H1 (cell line): Measurements from ENCODE around the gene IQCC. TPM values are rescaled to one million over a fixed set of nuclear protein-coding genes. Genes with fewer than 3 reads are reported as not detected.

Experiments
- CTCF ChIA-PET: fragments of 300-600 bp; sonication (Branson Sonifier 250); formaldehyde crosslinking; loops from one replicate; lab custom pipeline; 2021; ENCODE audit not compliant: partially characterized antibody; lab: Charles Lee
- POLR2A ChIA-PET: fragments of 300-600 bp; sonication (Branson Sonifier 250); formaldehyde crosslinking; loops from one replicate; lab custom pipeline; 2021; ENCODE audit warnings: inconsistent platforms; ENCODE audit not compliant: partially characterized antibody; lab: Charles Lee
- DNase-seq, 2 experiments: peaks; one replicate each; pipeline versions ENCODE4 v3.0.0 to v3.0.0-alpha.2; 2010 to 2022; ENCODE audit warnings: low spot score in 2 of 2, low read depth in 1 of 2, mixed read lengths in 1 of 2
- FAIRE-seq: peaks from 2 replicates; lab custom pipeline; 2011; peaks lifted over from hg19 to GRCh38; lab: Jason Lieb, UNC
- H2AFZ ChIP-seq: 2 replicates; pipeline ENCODE4 v1.8.1; 2012; ENCODE audit warnings: low read length, inconsistent platforms
- H2AK5ac ChIP-seq: 2 replicates; pipeline ENCODE4 v1.6.1; 2013; ENCODE audit warnings: low read depth, low read length
- H2BK120ac ChIP-seq: replicated peaks from 2 replicates; pipeline ENCODE3; 2013; ENCODE audit warnings: low read depth, low read length, inconsistent platforms
- H2BK12ac ChIP-seq: 2 replicates; pipeline ENCODE4 v1.6.1; 2013; ENCODE audit warnings: low read depth, low read length
- H2BK15ac ChIP-seq: 2 replicates; pipeline ENCODE4 v1.6.1; 2013; ENCODE audit warnings: low read length
- H2BK20ac ChIP-seq: 2 replicates; pipeline ENCODE4 v1.6.1; 2013; ENCODE audit warnings: low read length
- H2BK5ac ChIP-seq: 2 replicates; pipeline ENCODE4 v1.6.1; 2013; ENCODE audit warnings: low read depth, low read length
- H3K14ac ChIP-seq: 2 replicates; pipeline ENCODE4 v1.6.1; 2013; ENCODE audit warnings: inconsistent platforms; ENCODE audit not compliant: insufficient read length
- H3K18ac ChIP-seq: 2 replicates; pipeline ENCODE4 v1.6.1; 2013; ENCODE audit warnings: low read length; ENCODE audit errors: extremely low read depth
- H3K23ac ChIP-seq: 2 replicates; pipeline ENCODE4 v1.6.1; 2013; ENCODE audit warnings: inconsistent platforms; ENCODE audit not compliant: insufficient read length
- H3K23me2 ChIP-seq: 2 replicates; pipeline ENCODE4 v1.6.1; 2013; ENCODE audit warnings: low read depth, low read length
- H3K27ac ChIP-seq: 2 replicates; pipeline ENCODE4 v1.6.1; 2011; ENCODE audit warnings: low read depth, low read length, inconsistent platforms
- H3K27me3 ChIP-seq, 4 experiments: replicated peaks in 1 of 4; 1 replicate in 1 of 4; 2 replicates in 3 of 4; pipeline versions ENCODE4 v1.6.1 to v1.8.1; 2011 to 2013; ENCODE audit warnings: low read length in 3 of 4, mild to moderate bottlenecking in 3 of 4, inconsistent platforms in 2 of 4, mixed read lengths in 2 of 4, moderate library complexity in 1 of 4; ENCODE audit not compliant: control insufficient read depth in 3 of 4, insufficient read depth in 3 of 4; ENCODE audit errors: extremely low read depth in 1 of 4
- H3K36me3 ChIP-seq, 4 experiments: 2 replicates each; pipeline versions ENCODE4 v1.6.1 to v1.8.1; 2011 to 2013; ENCODE audit warnings: mild to moderate bottlenecking in 4 of 4, low read length in 3 of 4, moderate library complexity in 2 of 4, control low read depth in 1 of 4, inconsistent platforms in 1 of 4; ENCODE audit not compliant: insufficient read depth in 4 of 4, control insufficient read depth in 2 of 4
- H3K4ac ChIP-seq: replicated peaks from 2 replicates; pipeline ENCODE3; 2013; ENCODE audit warnings: low read length, low read depth, mixed read lengths, inconsistent platforms; ENCODE audit not compliant: insufficient read length
- H3K4me1 ChIP-seq, 4 experiments: replicated peaks in 1 of 4; 1 replicate in 1 of 4; 2 replicates in 3 of 4; pipeline versions ENCODE4 v1.6.1 to v1.8.1; 2011 to 2013; ENCODE audit warnings: low read length in 3 of 4, inconsistent platforms in 2 of 4, mixed read lengths in 1 of 4; ENCODE audit not compliant: insufficient read depth in 4 of 4, control insufficient read depth in 3 of 4
- H3K4me2 ChIP-seq, 2 experiments: 2 replicates each; pipeline versions ENCODE4 v1.6.1 to v1.8.1; 2011 to 2013; ENCODE audit warnings: low read depth in 2 of 2, low read length in 2 of 2, control low read depth in 1 of 2, inconsistent platforms in 1 of 2, mild to moderate bottlenecking in 1 of 2; ENCODE audit not compliant: insufficient read depth in 1 of 2
- H3K4me3 ChIP-seq, 4 experiments: fragments of 200-600, 300-600 bp in 1 of 4; sonication (generic), shearing (Covaris generic), sonication (Bioruptor Twin) in 1 of 4; 2 replicates each; pipeline versions ENCODE4 v1.5.1 to v1.8.1; 2011 to 2016; ENCODE audit warnings: low read length in 4 of 4, low read depth in 3 of 4, control low read depth in 2 of 4, inconsistent platforms in 2 of 4, mild to moderate bottlenecking in 2 of 4, mixed read lengths in 1 of 4, moderate library complexity in 1 of 4; ENCODE audit not compliant: insufficient read depth in 2 of 4; ENCODE audit errors: extremely low read depth in 1 of 4
- H3K56ac ChIP-seq: replicated peaks from 2 replicates; pipeline ENCODE3; 2013; ENCODE audit warnings: low read depth, mild to moderate bottlenecking, mixed read lengths, low read length, inconsistent platforms; ENCODE audit not compliant: insufficient read length
- H3K79me1 ChIP-seq: 2 replicates; pipeline ENCODE4 v1.6.1; 2013; ENCODE audit warnings: low read depth, low read length, control low read depth
- H3K79me2 ChIP-seq, 2 experiments: 2 replicates each; pipeline versions ENCODE4 v1.6.1 to v1.8.1; 2012 to 2013; ENCODE audit warnings: low read length in 2 of 2, mild to moderate bottlenecking in 2 of 2, inconsistent platforms in 1 of 2; ENCODE audit not compliant: insufficient read depth in 2 of 2, control insufficient read depth in 1 of 2
- H3K9ac ChIP-seq, 4 experiments: replicated peaks in 1 of 4; 1 replicate in 1 of 4; 2 replicates in 3 of 4; pipeline versions ENCODE4 v1.6.1 to v1.8.1; 2011 to 2013; ENCODE audit warnings: low read depth in 3 of 4, low read length in 3 of 4, control low read depth in 2 of 4, mild to moderate bottlenecking in 2 of 4, moderate library complexity in 2 of 4, inconsistent platforms in 1 of 4; ENCODE audit errors: extremely low read depth in 1 of 4
- H3K9me3 ChIP-seq, 2 experiments: 2 replicates each; pipeline versions ENCODE4 v1.6.1 to v1.8.1; 2012 to 2013; ENCODE audit warnings: mild to moderate bottlenecking in 2 of 2, moderate library complexity in 2 of 2, control low read depth in 1 of 2, inconsistent platforms in 1 of 2, low read depth in 1 of 2, low read length in 1 of 2, mixed read lengths in 1 of 2; ENCODE audit not compliant: insufficient read depth in 2 of 2
- H4K20me1 ChIP-seq, 2 experiments: replicated peaks in 1 of 2; 2 replicates each; pipeline versions ENCODE3 to v1.8.1; 2011 to 2013; ENCODE audit warnings: inconsistent platforms in 2 of 2, low read length in 2 of 2, mild to moderate bottlenecking in 1 of 2; ENCODE audit not compliant: insufficient read depth in 2 of 2, control insufficient read depth in 1 of 2
- H4K5ac ChIP-seq: 2 replicates; pipeline ENCODE4 v1.6.1; 2013; ENCODE audit warnings: low read length, low read depth, mixed read lengths, inconsistent platforms; ENCODE audit not compliant: insufficient read length
- H4K8ac ChIP-seq: 2 replicates; pipeline ENCODE4 v1.8.0; 2013; ENCODE audit warnings: mild to moderate bottlenecking, moderate library complexity, low read length, inconsistent platforms; ENCODE audit not compliant: insufficient read depth; ENCODE audit errors: extremely low read depth
- H4K91ac ChIP-seq: replicated peaks from 2 replicates; pipeline ENCODE3; 2013; ENCODE audit warnings: low read length, mixed read lengths, inconsistent platforms; ENCODE audit not compliant: insufficient read length
- RAD21 ChIP-seq, 2 experiments: IDR thresholded peaks in 1 of 2; conservative IDR thresholded peaks in 1 of 2; 2 replicates each; pipeline ENCODE4 v1.6.1; 2011; ENCODE audit warnings: low read depth in 2 of 2, low read length in 2 of 2, improper control_type of control experiment in 1 of 2, inconsistent platforms in 1 of 2, mild to moderate bottlenecking in 1 of 2, moderate library complexity in 1 of 2
- SP4 ChIP-seq: IDR thresholded peaks from 2 replicates; pipeline ENCODE4 v1.6.1; 2012; ENCODE audit warnings: low read length, inconsistent platforms
- YY1 ChIP-seq: IDR thresholded peaks from 2 replicates; pipeline ENCODE4 v1.6.1; 2011; ENCODE audit warnings: low read depth, mild to moderate bottlenecking, low read length
- WGBS, 2 experiments: shearing (Covaris generic) in 1 of 2; methylation state at CpG; one replicate each; pipeline versions ENCODE4 v1.1.6 to v1.1.7; 2013 to 2015; ENCODE audit warnings: low lambda C conversion rate in 2 of 2, mixed read lengths in 2 of 2, inconsistent platforms in 1 of 2, low coverage in 1 of 2, missing lambda C conversion rate in 1 of 2; ENCODE audit not compliant: insufficient replicate concordance in 2 of 2, insufficient coverage in 1 of 2, insufficient read length in 1 of 2; ENCODE audit errors: extremely low coverage in 1 of 2, missing lambda C conversion rate in 1 of 2; 5-methylcytosine and 5-hydroxymethylcytosine counted together
- polyA plus RNA-seq, 7 experiments: library from polyadenylated mRNA; depleted of rRNA in 3 of 7; stranded (reverse) in 5 of 7; unstranded in 2 of 7; fragments of >200 nt in 5 of 7; fragments of 200-250 nt in 2 of 7; gene quantifications; 1 replicate in 5 of 7; 2 replicates in 1 of 7; 4 replicates in 1 of 7; pipeline versions ENCODE4 v1.2.1 to v1.2.3, GENCODE V29; 2011 to 2013; ENCODE audit warnings: missing spikeins in 2 of 7, mixed read lengths in 2 of 7
- total RNA-seq: library from RNA; stranded (reverse); fragmentation: NEBNext Ultra II Directional; extraction: Animal tissue kit (Norgen Biotek cat#: 25700); gene quantifications from 2 replicates; pipeline ENCODE4 v1.2.1, GENCODE V29; 2021
- TF ChIP-seq, protein P1 (sequence below), 3 experiments: IDR thresholded peaks; 1 replicate in 2 of 3; 2 replicates in 1 of 3; pipeline versions ENCODE4 v1.5.1 to v1.6.1; 2011; ENCODE audit warnings: low read length in 3 of 3, mild to moderate bottlenecking in 3 of 3, inconsistent platforms in 2 of 3, low read depth in 1 of 3, moderate library complexity in 1 of 3; ENCODE audit not compliant: insufficient read depth in 1 of 3; ENCODE audit errors: control extremely low read depth in 1 of 3
- TF ChIP-seq, protein P2 (sequence below): IDR thresholded peaks from 2 replicates; pipeline ENCODE4 v1.6.1; 2011; ENCODE audit warnings: low read length, improper control_type of control experiment

IQCC gene
- total and polyA plus RNA-seq, 2 of the 8 experiments (the other 6 are each of a cell fraction or from before 2014, with no cell fraction given): 2.5 to 4.2 TPM

DNA sequence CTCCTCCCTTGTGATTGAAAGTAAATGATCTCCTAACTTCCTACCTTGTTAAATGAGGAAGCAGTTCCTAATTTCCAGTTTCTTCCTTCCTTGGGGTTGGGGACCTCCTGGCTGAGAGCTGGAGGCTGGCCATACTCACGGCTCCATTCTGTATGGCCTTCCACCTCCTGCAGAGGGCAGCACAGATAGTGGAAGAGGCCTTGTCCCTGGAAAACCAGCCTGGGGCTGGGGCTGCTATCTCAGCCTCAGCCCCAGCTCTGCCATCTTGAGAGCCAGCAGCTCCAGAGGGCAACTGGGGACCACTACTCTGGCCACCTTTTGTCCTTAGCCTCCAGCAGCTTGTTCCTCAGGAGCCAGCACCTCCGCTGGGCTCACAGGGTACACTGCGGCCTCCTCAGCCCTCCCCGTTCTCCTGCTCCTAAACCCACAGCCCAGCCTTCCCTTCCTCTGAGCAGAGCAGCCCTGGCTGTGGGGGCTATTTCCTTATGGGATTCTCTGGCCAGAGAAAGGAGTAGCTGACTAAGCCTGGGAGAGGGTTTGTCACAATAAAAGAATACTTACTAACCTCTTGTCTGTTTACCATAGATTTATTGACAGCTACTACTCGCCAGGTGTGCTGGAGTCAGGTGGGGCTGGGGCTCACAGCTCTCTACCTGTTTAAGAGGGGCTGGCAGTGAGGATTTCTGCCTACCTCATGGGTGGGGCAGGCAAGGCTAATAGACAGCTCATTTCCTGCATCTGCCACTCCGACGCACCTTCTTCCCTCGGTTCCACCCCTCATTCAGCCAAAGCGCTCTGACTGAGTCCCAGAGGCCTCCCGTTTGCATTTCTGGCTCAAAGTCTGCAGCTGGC is 10.4 kb downstream of the IQCC start:
- Histone ChIP-seq H2BK5ac (no peak overlapping the region), H2AK5ac (no peak overlapping the region), H3K27me3 (no peaks in the 10 kb centered on the region), H3K4me2 (no peak overlapping the region), H3K27ac (no peak overlapping the region), H3K79me2 (peaks cover 0 to 5% of the 10 kb centered on the region in 2 experiments; a peak in 2 of 4 replicates), H4K5ac (no peak overlapping the region), H4K20me1 (peaks cover 0 to 3% of the 10 kb centered on the region in 2 experiments), H3K18ac (no peak overlapping the region), H4K8ac (no peak overlapping the region; the same call in 1 of the 2 replicates), H4K91ac (no peak overlapping the region), H2AFZ (no peak overlapping the region), H3K4me3 (no peak overlapping the region), H2BK12ac (no peak overlapping the region), H3K9ac (no peak overlapping the region), H2BK15ac (no peak overlapping the region), H3K36me3 (peaks cover 2 to 14% (median 6%) of the 10 kb centered on the region in 4 experiments; a peak in 4 of 8 replicates), H3K79me1 (no peaks in the 10 kb centered on the region; the same call in 1 of the 2 replicates), H3K23ac (no peak overlapping the region), H2BK120ac (no peak overlapping the region), H3K9me3 (no peaks in the 10 kb centered on the region), H3K4me1 (no peaks in the 10 kb centered on the region), H3K56ac (no peak overlapping the region), H3K14ac (no peak overlapping the region), H3K23me2 (no peaks in the 10 kb centered on the region), H2BK20ac (no peak overlapping the region), H3K4ac (no peak overlapping the region)
- CTCF ChIA-PET: interaction anchor here (0.6 to 7.6 kb wide), 44 partner anchors 10 to 419 kb away, joined by 3 to 70 read pairs (median 4); partner anchors contain the start of genes CCDC28B, FAM167B, FAM229A and HDAC1
- WGBS, 2 experiments: 88% methylated on average over 10 of the region's 10 CpGs; no CpG with 5 or more reads in 1 of the 2 experiments
- DNase-seq (peak in 1 of 2 experiments; percentile 79), FAIRE-seq (no peak)
- TF ChIP-seq, protein P1, sequence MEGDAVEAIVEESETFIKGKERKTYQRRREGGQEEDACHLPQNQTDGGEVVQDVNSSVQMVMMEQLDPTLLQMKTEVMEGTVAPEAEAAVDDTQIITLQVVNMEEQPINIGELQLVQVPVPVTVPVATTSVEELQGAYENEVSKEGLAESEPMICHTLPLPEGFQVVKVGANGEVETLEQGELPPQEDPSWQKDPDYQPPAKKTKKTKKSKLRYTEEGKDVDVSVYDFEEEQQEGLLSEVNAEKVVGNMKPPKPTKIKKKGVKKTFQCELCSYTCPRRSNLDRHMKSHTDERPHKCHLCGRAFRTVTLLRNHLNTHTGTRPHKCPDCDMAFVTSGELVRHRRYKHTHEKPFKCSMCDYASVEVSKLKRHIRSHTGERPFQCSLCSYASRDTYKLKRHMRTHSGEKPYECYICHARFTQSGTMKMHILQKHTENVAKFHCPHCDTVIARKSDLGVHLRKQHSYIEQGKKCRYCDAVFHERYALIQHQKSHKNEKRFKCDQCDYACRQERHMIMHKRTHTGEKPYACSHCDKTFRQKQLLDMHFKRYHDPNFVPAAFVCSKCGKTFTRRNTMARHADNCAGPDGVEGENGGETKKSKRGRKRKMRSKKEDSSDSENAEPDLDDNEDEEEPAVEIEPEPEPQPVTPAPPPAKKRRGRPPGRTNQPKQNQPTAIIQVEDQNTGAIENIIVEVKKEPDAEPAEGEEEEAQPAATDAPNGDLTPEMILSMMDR (IDR thresholded peaks at IDR 0.05; ENCODE audit: control extremely low read depth in 1 of 3, insufficient read depth in 1 of 3, low read depth in 1 of 3, low read length in 3 of 3): peak; percentile 86 to 91 (median 86)
- TF ChIP-seq SP4 (no peak), YY1 (peak; percentile 77), RAD21 (IDR thresholded peaks at IDR 0.05 in 1 of 2, conservative IDR thresholded peaks at IDR 0.05 in 1 of 2; ENCODE audit: low read depth in 2 of 2, low read length in 2 of 2) (peak; percentile 76 to 87)
- TF ChIP-seq, protein P2, sequence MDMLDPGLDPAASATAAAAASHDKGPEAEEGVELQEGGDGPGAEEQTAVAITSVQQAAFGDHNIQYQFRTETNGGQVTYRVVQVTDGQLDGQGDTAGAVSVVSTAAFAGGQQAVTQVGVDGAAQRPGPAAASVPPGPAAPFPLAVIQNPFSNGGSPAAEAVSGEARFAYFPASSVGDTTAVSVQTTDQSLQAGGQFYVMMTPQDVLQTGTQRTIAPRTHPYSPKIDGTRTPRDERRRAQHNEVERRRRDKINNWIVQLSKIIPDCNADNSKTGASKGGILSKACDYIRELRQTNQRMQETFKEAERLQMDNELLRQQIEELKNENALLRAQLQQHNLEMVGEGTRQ: no peak
- POLR2A ChIA-PET: interaction anchor here (0.7 to 4.1 kb wide), 23 partner anchors 10 to 178 kb away, joined by 3 to 33 read pairs (median 5); partner anchors contain the start of genes BSDC1, FAM229A, IQCC and MARCKSL1
